Brain microvascular endothelial cell (primary cell): ENCODE measurements around the gene NGEF.

ENCODE experiments used
- DNase-seq: peaks from one replicate; pipeline ENCODE4 v3.0.0-alpha.2; 2020
- H3K27ac ChIP-seq: fragments of 250-450 bp; sonication (Bioruptor Pico); 2 replicates; pipeline ENCODE4 v1.5.1; 2020; ENCODE audit warnings: mild to moderate bottlenecking, moderate library complexity
- H3K27me3 ChIP-seq: fragments of 250-450 bp; sonication (Bioruptor Pico); replicated peaks from 2 replicates; pipeline ENCODE4 v1.5.1; 2020; ENCODE audit warnings: mild to moderate bottlenecking
- H3K36me3 ChIP-seq: fragments of 250-450 bp; sonication (Bioruptor Pico); replicated peaks from 2 replicates; pipeline ENCODE4 v1.5.1; 2020; ENCODE audit warnings: mild to moderate bottlenecking
- H3K4me3 ChIP-seq: 2 replicates; pipeline ENCODE4 v1.5.1; 2011; ENCODE audit warnings: low read depth, mild to moderate bottlenecking, control low read depth, low read length, moderate library complexity
- CTCF ChIP-seq: IDR thresholded peaks from 2 replicates; pipeline ENCODE4 v1.5.1; 2011; ENCODE audit warnings: low read depth, mild to moderate bottlenecking, moderate library complexity, low read length, control low read depth, inconsistent platforms; ENCODE audit errors: missing control alignments
- in situ Hi-C: cut with HindIII; loops from 2 replicates; pipeline ENCODE4 v1.10.0; 2017; ENCODE audit warnings: low sequenced_read_pairs, low pct_ligation_motif_present

NGEF gene

GRCh38 chr2:232884549-232885263 is 128.3 kb downstream of the NGEF start:
- H3K27ac ChIP-seq, result no peak overlapping the region
- TF ChIP-seq CTCF, result no peak
- DNase-seq, result no peak
- in situ Hi-C loops, result no loop called here
- H3K4me3 ChIP-seq, result no peak overlapping the region
- H3K36me3 ChIP-seq, result no peaks in the 10 kb centered on the region
- H3K27me3 ChIP-seq, result no peaks in the 10 kb centered on the region

- TF ChIP-seq CTCF, result no peak
- H3K36me3 ChIP-seq, result no peaks in the 10 kb centered on the region
- DNase-seq, result no peak
- no peaks in the 10 kb centered on the region for H3K27me3 ChIP-seq
- H3K4me3 ChIP-seq, result no peak overlapping the region
- in situ Hi-C loops, result no loop called here
- H3K27ac ChIP-seq, result no peak overlapping the region
These were observed 129.0 kb downstream of the NGEF start for GRCh38 chr2:232884001-232884421.

GRCh38 chr2:232883116-232883721 is 129.8 kb downstream of the NGEF start:
- no peaks in the 10 kb centered on the region for H3K36me3 ChIP-seq
- TF ChIP-seq CTCF, result no peak
- H3K4me3 ChIP-seq, result no peak overlapping the region
- DNase-seq, result no peak
- no peak overlapping the region for H3K27ac ChIP-seq
- in situ Hi-C loops, result no loop called here
- no peaks in the 10 kb centered on the region for H3K27me3 ChIP-seq

- DNase-seq, result no peak
- no peaks in the 10 kb centered on the region for H3K27me3 ChIP-seq
- TF ChIP-seq CTCF, result no peak
- no peak overlapping the region for H3K4me3 ChIP-seq
- no peak overlapping the region for H3K27ac ChIP-seq
- in situ Hi-C loops, result no loop called here
- H3K36me3 ChIP-seq, result no peaks in the 10 kb centered on the region
These were observed 130.4 kb downstream of the NGEF start for GRCh38 chr2:232882505-232883115.

GRCh38 chr2:232882085-232882484 is 131.0 kb downstream of the NGEF start:
- Histone ChIP-seq H3K4me3 (no peak overlapping the region), H3K36me3 (no peaks in the 10 kb centered on the region), H3K27ac (no peak overlapping the region), H3K27me3 (no peaks in the 10 kb centered on the region)
- DNase-seq, result no peak
- in situ Hi-C loops, result no loop called here
- no peak for TF ChIP-seq CTCF
